GM21737 (cell line): ENCODE data around the gene PFKFB3.
"Not testable (repeated sequence)": the region's sequence is repeated elsewhere in the genome, so short reads cannot be mapped to it uniquely, and the experiment has no call there.

ENCODE experiments used
- ATAC-seq: cut with Tn5 transposase; IDR thresholded peaks from one replicate; pipeline ENCODE4 v1.9.1; 2021; ENCODE audit warnings: mild to moderate bottlenecking, moderate library complexity; ENCODE audit not compliant: unreplicated experiment

Gene PFKFB3

GRCh38 chr10:6177880-6178281, 24.9 kb upstream of the PFKFB3 start:
- ATAC-seq = no peak

- ATAC-seq = no peak
Measured at GRCh38 chr10:6178581-6178980, 24.2 kb upstream of the PFKFB3 start.

DNA sequence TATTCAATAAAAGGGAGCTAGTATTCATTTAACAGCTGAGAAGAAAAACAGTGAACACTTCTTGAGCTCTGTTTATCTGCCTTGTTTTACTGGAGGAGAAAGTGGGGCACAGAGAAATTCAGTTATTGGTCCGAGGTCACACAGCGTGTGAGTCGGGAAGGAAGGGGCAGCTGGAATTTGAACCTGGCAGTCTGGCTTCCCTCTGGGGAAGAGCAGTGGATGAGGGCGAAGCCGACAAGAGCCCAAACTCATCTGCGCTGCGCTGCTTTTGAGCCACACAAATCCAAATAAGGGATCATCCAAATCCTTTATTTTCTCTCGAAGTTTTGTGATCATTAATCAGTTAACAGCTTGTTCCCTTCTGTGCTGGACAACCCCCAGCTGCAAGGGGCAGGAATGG, 23.7 kb upstream of the PFKFB3 start:
- ATAC-seq = no peak

- no peak for ATAC-seq
Measured at GRCh38 chr10:6180480-6181110, 22.1 kb upstream of the PFKFB3 start.

GRCh38 chr10:6181249-6181648, 21.5 kb upstream of the PFKFB3 start:
- ATAC-seq = no peak

DNA sequence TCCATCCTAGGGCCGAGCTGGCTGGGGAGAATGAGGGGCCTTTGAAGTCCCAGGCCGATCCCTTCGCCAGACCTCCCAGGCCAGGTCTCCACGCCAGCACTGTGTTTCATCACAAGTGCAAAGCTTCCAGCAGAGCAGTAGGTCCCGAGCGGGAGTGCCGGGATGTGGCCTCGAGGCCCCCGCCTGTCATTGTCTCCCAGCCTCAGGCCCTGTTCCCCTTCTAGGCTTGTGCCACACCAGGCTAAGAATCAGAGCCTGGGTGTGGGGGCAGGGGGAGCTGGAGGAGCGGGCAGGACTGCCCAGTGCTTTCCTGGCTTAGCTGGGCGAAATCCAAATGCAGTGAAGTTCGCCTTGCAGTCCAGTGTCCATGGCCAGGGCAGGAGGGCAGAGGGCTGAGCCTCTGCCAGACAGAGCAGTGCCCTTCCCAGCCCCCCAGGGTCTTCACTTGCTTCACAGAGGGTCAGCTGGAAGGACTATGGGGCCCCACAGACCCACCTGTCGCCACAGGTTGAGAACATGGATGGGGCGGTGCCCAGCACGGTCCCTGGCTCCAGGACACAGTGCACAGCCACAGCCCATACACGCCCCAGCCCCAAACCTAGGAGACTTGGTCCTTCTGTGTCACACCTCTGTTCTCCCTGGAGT, 20.2 kb upstream of the PFKFB3 start:
- ATAC-seq = no peak

- ATAC-seq = no peak
Measured at GRCh38 chr10:6185039-6185716, 17.6 kb upstream of the PFKFB3 start.

DNA sequence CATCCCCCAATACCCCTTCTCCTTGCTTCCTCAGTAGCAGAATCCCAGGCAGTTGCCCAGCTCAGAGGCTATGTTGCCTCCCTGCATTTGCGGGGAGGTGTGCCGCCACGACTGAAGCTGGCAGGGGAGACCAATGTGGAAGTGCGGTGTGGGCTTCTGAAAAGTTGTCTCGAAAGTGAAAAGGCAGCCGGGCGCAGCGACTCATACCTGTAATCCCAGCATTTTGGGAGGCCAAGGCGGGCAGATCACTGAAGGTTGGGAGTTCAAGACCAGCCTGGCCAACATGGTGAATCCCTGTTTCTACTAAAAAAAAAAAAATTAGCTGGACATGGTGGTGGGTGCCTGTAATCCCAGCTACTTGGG, 15.9 kb upstream of the PFKFB3 start:
- no peak for ATAC-seq

- no peak for ATAC-seq
Measured at GRCh38 chr10:6187278-6187677, 15.5 kb upstream of the PFKFB3 start.

- not testable (repeated sequence) for ATAC-seq
Measured at GRCh38 chr10:6190033-6190432, 12.7 kb upstream of the PFKFB3 start.

DNA sequence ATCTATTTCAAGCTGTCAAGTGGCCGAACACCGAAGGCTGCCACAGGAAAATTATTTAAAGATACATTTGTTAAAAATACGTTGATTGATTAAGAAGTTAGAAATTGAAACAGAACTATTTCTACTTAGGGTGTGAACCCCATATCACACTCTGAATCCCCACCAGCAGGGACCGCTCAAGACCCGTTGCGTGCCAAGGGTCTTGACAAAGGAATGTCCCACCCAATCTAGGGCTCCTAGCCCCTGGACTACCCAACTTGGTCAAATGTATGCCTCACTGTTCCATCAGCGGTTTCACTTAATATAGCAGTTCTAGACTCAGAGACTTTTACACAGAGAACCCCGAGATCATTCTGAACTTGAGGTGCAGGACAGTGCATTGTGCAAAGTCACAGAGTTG, 11.6 kb upstream of the PFKFB3 start:
- ATAC-seq = no peak

GRCh38 chr10:6191569-6191968, 11.2 kb upstream of the PFKFB3 start:
- no peak for ATAC-seq

DNA sequence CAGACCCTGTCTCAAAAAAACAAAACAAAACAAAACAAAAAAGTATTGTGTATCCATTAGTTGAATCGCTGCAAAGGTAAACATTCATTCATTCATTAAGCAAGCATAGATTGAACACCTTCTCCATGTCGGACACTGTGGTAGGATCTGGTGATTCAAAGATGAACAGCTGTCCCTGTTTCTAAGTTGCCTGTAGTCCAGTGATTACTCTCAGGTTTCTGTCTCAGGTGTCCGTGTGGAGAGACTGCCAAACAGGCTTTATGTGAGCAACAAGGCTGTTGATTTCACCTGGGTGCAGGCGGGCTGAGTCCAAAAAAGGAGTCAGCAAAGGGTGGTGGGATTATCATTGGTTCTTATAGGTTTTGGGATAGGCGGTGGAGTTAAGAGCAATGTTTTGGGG, 9.4 kb upstream of the PFKFB3 start:
- ATAC-seq = not testable (repeated sequence)

DNA sequence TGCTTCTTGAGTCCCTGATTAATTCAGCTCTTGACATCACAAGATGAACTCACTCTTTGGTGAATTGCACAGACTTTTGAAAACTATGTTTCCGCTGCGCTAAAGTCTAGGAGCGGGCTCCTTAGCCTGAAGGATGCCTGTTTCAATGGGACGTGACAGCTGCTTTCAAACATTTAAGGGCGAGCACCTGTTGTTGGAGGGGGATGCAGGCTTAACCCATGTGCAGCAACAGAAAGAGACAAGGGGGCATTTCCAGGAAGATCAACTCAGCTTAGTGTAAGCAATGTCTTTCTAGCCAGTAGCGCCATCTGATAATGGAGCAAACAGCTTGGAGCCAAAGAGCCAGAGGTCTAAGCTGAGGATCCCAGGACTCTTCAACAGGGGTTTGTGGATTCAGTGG, 8.4 kb upstream of the PFKFB3 start:
- no peak for ATAC-seq

DNA sequence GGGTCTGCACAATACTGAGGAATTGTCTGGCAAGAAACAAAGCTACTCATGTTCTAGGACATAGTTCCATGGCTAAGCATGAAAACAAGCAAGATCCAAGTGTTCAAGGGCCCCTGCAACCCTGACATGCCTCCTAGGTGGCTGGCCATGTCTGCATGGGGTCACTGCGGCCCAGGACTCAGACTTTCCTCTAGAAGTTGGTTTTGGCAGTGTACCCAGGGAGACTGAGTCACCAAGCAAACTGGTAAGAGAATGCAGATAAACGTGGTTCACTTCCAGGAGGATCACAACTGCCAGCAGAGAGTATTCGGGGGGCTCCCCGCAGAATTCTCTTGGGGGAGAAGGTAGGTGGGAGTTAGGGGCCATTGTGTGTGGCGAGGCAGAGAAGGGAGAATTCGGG, 7.4 kb upstream of the PFKFB3 start:
- no peak for ATAC-seq

GRCh38 chr10:6195846-6196245, 6.9 kb upstream of the PFKFB3 start:
- no peak for ATAC-seq

- ATAC-seq = not testable (repeated sequence)
Measured at GRCh38 chr10:6196524-6196923, 6.2 kb upstream of the PFKFB3 start.

GRCh38 chr10:6197321-6197720, 5.4 kb upstream of the PFKFB3 start:
- no peak for ATAC-seq

- ATAC-seq = no peak
Measured at GRCh38 chr10:6198171-6198570, 4.6 kb upstream of the PFKFB3 start.

DNA sequence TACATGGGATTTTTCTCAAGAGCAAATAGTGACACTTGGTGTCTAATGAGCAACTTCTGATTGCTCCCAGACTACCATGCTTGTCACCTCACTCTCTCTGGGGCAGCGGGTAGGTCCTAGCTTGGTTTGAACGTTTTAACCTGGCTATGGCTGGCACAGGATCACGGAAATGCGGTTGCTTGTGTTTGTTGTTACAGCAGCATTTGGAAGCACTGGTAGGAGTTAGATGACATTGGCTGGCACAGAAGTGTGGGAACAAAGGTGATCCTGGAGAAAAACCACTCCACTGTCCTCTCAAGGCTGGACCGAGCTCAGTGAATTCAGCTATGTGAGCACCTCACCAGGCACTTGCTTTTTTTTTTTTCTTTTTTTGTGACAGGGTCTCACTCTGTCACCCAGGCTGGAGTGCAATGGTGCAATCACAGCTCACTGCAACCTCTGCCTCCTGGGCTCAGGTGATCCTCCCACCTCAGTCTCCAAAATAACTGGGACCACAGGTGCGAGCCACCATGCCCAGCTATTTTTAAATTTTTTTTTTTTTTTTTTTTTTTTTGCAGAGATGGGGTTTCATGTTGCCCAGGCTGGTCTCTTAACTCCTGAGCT, 3.5 kb upstream of the PFKFB3 start:
- no peak for ATAC-seq

GRCh38 chr10:6200440-6200733, 2.3 kb upstream of the PFKFB3 start:
- ATAC-seq = no peak
